Testis (tissue), 3 donors: ENCODE data around the gene TBL1XR1. TPM values are rescaled to one million over a fixed set of nuclear protein-coding genes. Genes with fewer than 3 reads are reported as not detected.

ENCODE experiments used
- DNase-seq: peaks from one replicate; pipeline ENCODE4 v3.0.0-alpha.2; 2019
- H3K27ac ChIP-seq, 2 donors: fragments of 200-600 bp; sonication (generic); one replicate each; pipeline ENCODE4 v1.5.1; 2019
- H3K27me3 ChIP-seq: fragments of 200-600 bp; sonication (generic); one replicate; pipeline ENCODE4 v1.5.1; 2019
- H3K36me3 ChIP-seq: fragments of 200-600 bp; sonication (generic); one replicate; pipeline ENCODE4 v1.5.1; 2017; ENCODE audit warnings: low read depth; ENCODE audit errors: missing control alignments
- H3K4me1 ChIP-seq: fragments of 200-600 bp; sonication (generic); one replicate; pipeline ENCODE4 v1.5.1; 2019
- H3K4me3 ChIP-seq, 2 donors: fragments of 200-600 bp; sonication (generic); one replicate each; pipeline ENCODE4 v1.5.1; 2017 to 2019
- H3K9me3 ChIP-seq: fragments of 200-600 bp; sonication (generic); one replicate; pipeline ENCODE4 v1.5.1; 2017
- POLR2A ChIP-seq: fragments of 450-650 bp; IDR thresholded peaks from one replicate; pipeline ENCODE4 v1.6.1; 2017; ENCODE audit warnings: antibody characterized with exemption, mild to moderate bottlenecking, moderate library complexity
- WGBS, 2 donors: methylation state at CpG; one replicate each; pipeline ENCODE4 v1.1.5; 2018; 5-methylcytosine and 5-hydroxymethylcytosine counted together
- intact Hi-C: fragments of 100-400 bp; cut with DNase I; formaldehyde crosslinking; loops from one replicate; pipeline ENCODE4 v1.15.1; 2023; ENCODE audit warnings: low total_unique reads
- polyA plus RNA-seq: library from polyadenylated mRNA; stranded (reverse); fragments of 350-450 nt; fragmentation: Illumina TruSeq; extraction: RNeasy Lipid Tissue Mini Kit (QIAGEN cat#74804); gene quantifications from one replicate; pipeline ENCODE4 v1.2.3, GENCODE V29; 2014; ENCODE audit warnings: low read depth, low replicate concordance; ENCODE audit not compliant: insufficient read depth
- total RNA-seq, 2 donors: library from RNA; depleted of rRNA; stranded (reverse); fragments of >200 nt; gene quantifications; one replicate each; pipeline ENCODE4 v1.2.3, GENCODE V29; 2016
- TF ChIP-seq, protein P1 (sequence below), 3 experiments: fragments of 450-650 bp in 2 of 3; fragments of 200-600 bp in 1 of 3; sonication (generic) in 1 of 3; IDR thresholded peaks; one replicate each; pipeline ENCODE4 v1.5.1; 2016 to 2019; ENCODE audit warnings: antibody characterized with exemption in 3 of 3, mild to moderate bottlenecking in 2 of 3, moderate library complexity in 1 of 3

TBL1XR1 gene
- total and polyA plus RNA-seq, 3 donors from 2014 or later, result 44.2 to 67.6 (median 59.8) TPM

DNA sequence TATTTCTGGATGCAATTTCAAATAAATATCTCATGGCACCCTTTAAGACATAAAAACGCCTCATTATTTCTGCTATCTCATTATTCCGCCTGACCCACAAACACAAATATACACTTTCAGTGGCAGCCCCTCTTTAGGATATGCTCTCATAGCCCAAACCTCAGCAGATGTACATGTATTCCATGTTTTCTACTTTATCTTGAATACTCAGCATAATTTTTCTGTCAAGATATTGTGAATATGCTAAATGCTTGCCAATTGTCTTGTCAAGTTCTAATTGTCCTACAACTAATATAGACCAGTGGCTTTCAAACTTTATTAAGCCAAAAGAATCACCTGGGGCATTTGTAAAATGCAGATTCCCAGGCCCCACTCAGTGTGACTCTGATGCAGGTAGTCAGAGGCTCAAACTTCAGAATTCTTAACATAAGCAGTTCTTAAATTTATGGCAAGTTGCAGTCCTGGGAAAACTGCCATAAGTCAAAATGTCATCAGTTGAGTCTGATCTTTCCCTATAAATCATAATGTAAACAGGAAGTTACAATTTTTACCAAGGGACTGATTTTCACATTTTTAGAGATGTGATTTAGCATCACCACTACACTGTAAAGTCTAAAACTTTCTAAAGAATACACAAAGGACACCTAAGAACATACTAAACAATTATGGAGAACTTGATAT lies 135.1 kb downstream of the TBL1XR1 start:
- Histone ChIP-seq H3K4me1 (no peaks in the 10 kb centered on the region), H3K27ac (no peak overlapping the region), H3K9me3 (no peaks in the 10 kb centered on the region), H3K4me3 (no peak overlapping the region), H3K27me3 (no peaks in the 10 kb centered on the region), H3K36me3 (no peaks in the 10 kb centered on the region)
- 86 to 90% methylated on average over 2 of the region's 2 CpGs for WGBS, 2 donors
- no peak for DNase-seq
- intact Hi-C loops, result no loop called here
- TF ChIP-seq POLR2A, result no peak
- TF ChIP-seq, protein P1, sequence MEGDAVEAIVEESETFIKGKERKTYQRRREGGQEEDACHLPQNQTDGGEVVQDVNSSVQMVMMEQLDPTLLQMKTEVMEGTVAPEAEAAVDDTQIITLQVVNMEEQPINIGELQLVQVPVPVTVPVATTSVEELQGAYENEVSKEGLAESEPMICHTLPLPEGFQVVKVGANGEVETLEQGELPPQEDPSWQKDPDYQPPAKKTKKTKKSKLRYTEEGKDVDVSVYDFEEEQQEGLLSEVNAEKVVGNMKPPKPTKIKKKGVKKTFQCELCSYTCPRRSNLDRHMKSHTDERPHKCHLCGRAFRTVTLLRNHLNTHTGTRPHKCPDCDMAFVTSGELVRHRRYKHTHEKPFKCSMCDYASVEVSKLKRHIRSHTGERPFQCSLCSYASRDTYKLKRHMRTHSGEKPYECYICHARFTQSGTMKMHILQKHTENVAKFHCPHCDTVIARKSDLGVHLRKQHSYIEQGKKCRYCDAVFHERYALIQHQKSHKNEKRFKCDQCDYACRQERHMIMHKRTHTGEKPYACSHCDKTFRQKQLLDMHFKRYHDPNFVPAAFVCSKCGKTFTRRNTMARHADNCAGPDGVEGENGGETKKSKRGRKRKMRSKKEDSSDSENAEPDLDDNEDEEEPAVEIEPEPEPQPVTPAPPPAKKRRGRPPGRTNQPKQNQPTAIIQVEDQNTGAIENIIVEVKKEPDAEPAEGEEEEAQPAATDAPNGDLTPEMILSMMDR (IDR thresholded peaks at IDR 0.05), result no peak

DNA sequence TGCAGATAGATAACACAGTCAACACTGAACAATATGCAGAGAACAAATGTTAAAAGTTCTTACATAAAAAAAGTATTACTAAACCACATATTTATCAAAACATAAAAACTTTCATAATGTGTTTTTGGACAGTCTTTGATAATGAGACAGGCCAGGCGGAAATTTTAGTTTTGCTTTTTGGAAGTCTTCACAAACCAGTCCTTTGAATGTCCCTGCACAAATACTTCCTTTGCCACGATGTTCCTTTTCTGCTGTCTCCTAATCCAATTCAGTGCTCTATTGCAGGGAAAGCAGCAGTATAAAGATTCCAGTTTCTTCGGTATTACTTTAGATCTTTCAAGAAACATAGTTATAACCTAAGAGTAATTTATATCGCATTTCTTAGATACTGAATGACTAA lies 135.9 kb downstream of the TBL1XR1 start:
- intact Hi-C loops, result no loop called here
- H3K36me3 ChIP-seq, result no peaks in the 10 kb centered on the region
- no peak for DNase-seq
- H3K27me3 ChIP-seq, result no peaks in the 10 kb centered on the region
- TF ChIP-seq, protein P1 (IDR thresholded peaks at IDR 0.05), result no peak
- no peak for TF ChIP-seq POLR2A
- no peak overlapping the region for H3K4me3 ChIP-seq
- H3K4me1 ChIP-seq, result no peaks in the 10 kb centered on the region
- no peaks in the 10 kb centered on the region for H3K9me3 ChIP-seq
- 59% methylated on average over 4 of the region's 4 CpGs for WGBS, 2 donors
- no peak overlapping the region for H3K27ac ChIP-seq

DNA sequence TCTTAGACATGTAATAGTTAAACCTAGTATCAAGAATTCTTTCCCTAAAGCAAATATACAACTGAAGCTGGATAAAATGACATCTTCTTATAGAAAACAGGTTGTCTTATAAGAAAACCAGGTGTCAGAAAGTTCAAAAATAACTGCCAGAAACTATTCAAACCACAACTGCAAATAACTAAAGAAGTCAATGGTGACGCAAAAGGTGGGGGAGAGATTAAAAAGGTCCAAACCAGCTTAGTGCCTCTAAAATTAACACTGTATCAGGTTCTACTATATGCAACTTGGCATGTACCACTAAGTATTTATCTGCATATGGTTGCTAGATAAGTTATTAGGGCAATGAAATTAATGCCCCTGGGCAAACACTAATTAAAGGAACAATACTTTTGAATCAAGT lies 136.8 kb downstream of the TBL1XR1 start:
- 76 to 89% methylated on average over 1 of the region's 1 CpG for WGBS, 2 donors
- intact Hi-C loops, result no loop called here

DNA sequence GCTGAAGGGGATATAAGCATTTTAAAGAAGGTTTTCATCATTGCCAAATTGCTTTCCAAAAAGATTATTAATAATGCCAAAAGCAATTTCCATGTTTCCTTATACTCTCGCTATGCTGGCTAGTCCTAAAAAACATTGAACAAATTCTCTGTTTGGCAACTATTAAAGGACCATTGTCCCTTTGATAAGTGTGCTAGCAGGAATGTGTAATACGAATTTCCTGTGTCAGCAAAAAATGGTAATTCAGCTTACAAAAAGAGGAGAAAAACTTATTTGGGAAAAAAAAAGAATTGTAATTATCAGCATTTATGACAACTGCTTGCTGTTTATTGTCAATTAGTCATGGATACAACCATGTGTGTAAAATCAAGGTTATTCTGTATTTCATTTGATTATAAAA lies 138.6 kb downstream of the TBL1XR1 start:
- Histone ChIP-seq H3K36me3 (no peaks in the 10 kb centered on the region), H3K27ac (no peak overlapping the region), H3K4me3 (no peak overlapping the region), H3K4me1 (no peaks in the 10 kb centered on the region), H3K27me3 (no peaks in the 10 kb centered on the region), H3K9me3 (no peaks in the 10 kb centered on the region)
- DNase-seq, result no peak
- intact Hi-C loops, result no loop called here
- TF ChIP-seq POLR2A, result no peak
- TF ChIP-seq, protein P1 (IDR thresholded peaks at IDR 0.05), result no peak
- 46 to 61% methylated on average over 2 of the region's 2 CpGs for whole genome bisulfite sequencing, 2 donors

More for the DNA sequence above, 136.8 kb downstream of the TBL1XR1 start:
- no peak for TF ChIP-seq POLR2A
- TF ChIP-seq, protein P1 (IDR thresholded peaks at IDR 0.05), result no peak
- Histone ChIP-seq H3K9me3 (no peaks in the 10 kb centered on the region), H3K4me3 (no peak overlapping the region), H3K27ac (no peak overlapping the region), H3K36me3 (no peaks in the 10 kb centered on the region), H3K4me1 (no peaks in the 10 kb centered on the region), H3K27me3 (no peaks in the 10 kb centered on the region)
- no peak for DNase-seq

DNA sequence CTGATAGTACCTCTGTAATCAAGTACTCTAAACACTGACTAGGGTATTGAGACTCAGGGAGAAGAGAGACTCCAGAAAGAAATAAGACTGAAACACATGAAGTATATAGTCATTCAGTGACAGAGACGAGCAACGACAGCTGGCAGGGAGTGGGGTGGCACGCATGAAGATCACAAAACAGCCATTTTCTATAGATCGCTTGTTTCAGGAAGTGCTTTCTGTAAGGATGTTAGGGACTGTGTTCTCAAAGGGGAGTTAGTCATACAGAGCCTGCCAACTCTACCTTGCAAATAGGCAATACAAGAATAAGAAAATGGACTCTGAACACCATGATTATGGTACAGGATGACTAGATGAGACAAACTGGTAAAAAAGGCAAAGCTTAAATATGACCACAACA lies 139.5 kb downstream of the TBL1XR1 start:
- intact Hi-C loops, result no loop called here
- no peaks in the 10 kb centered on the region for H3K4me1 ChIP-seq
- H3K27ac ChIP-seq, result no peak overlapping the region
- no peak for DNase-seq
- TF ChIP-seq, protein P1 (IDR thresholded peaks at IDR 0.05), result no peak
- TF ChIP-seq POLR2A, result no peak
- no peaks in the 10 kb centered on the region for H3K9me3 ChIP-seq
- WGBS, 2 donors, result 94 to 97% methylated on average over 4 of the region's 4 CpGs
- H3K27me3 ChIP-seq, result no peaks in the 10 kb centered on the region
- no peaks in the 10 kb centered on the region for H3K36me3 ChIP-seq
- H3K4me3 ChIP-seq, result no peak overlapping the region
